Kidney (tissue), 14 donors: ENCODE results near the gene ALCAM. TPM values are rescaled to one million over a fixed set of nuclear protein-coding genes. Genes with fewer than 3 reads are reported as not detected.

Source experiments
- DNase-seq, 5 donors: peaks; one replicate each; pipeline ENCODE4 v3.0.0-alpha.2; 2013 to 2020
- FAIRE-seq: peaks from 2 replicates; lab custom pipeline; 2012; peaks lifted over from hg19 to GRCh38; lab: Jason Lieb, UNC
- H3K27ac ChIP-seq, 2 donors: one replicate each; pipeline ENCODE4 v1.7.0; 2013; ENCODE audit warnings: low read depth in 2 of 2, low read length in 2 of 2, inconsistent platforms in 1 of 2
- H3K27me3 ChIP-seq: one replicate; pipeline ENCODE4 v1.7.1; 2013; ENCODE audit warnings: low read length, inconsistent platforms; ENCODE audit not compliant: control insufficient read depth, insufficient read depth
- H3K36me3 ChIP-seq, 3 donors: one replicate each; pipeline versions ENCODE4 v1.7.0 to v1.7.1; 2013; ENCODE audit warnings: low read length in 3 of 3, control low read depth in 1 of 3, inconsistent platforms in 1 of 3; ENCODE audit not compliant: insufficient read depth in 3 of 3, control insufficient read depth in 2 of 3
- H3K4me1 ChIP-seq, 3 donors: one replicate each; pipeline versions ENCODE4 v1.7.0 to v1.7.1; 2013; ENCODE audit warnings: low read length in 3 of 3, inconsistent platforms in 1 of 3, low read depth in 1 of 3; ENCODE audit not compliant: control insufficient read depth in 2 of 3, insufficient read depth in 2 of 3
- H3K4me3 ChIP-seq, 3 donors: one replicate each; pipeline versions ENCODE4 v1.7.0 to v1.8.1; 2013; ENCODE audit warnings: low read length in 3 of 3, control low read depth in 1 of 3, inconsistent platforms in 1 of 3
- H3K9ac ChIP-seq, 3 donors: one replicate each; pipeline versions ENCODE4 v1.7.0 to v1.7.1; 2013; ENCODE audit warnings: low read length in 3 of 3, control low read depth in 1 of 3, inconsistent platforms in 1 of 3
- H3K9me3 ChIP-seq, 3 donors: one replicate each; pipeline versions ENCODE4 v1.7.0 to v1.7.1; 2013; ENCODE audit warnings: low read length in 3 of 3, control low read depth in 1 of 3, inconsistent platforms in 1 of 3; ENCODE audit not compliant: control insufficient read depth in 2 of 3, insufficient read depth in 1 of 3
- intact Hi-C: fragments of 100-400 bp; cut with DNase I; formaldehyde crosslinking; loops from one replicate; pipeline ENCODE4 v1.11.1; 2022
- polyA plus RNA-seq: library from polyadenylated mRNA; stranded (reverse); fragments of 350-450 nt; fragmentation: Illumina TruSeq; extraction: RNeasy Lipid Tissue Mini Kit (QIAGEN cat#74804); gene quantifications from one replicate; pipeline ENCODE4 v1.2.3, GENCODE V29; 2014; ENCODE audit warnings: low read depth, low replicate concordance; ENCODE audit not compliant: insufficient read depth
- total RNA-seq: library from RNA; stranded (reverse); fragmentation: NEBNext Ultra II Directional; extraction: Animal tissue kit (Norgen Biotek cat#: 25700); gene quantifications from one replicate; pipeline ENCODE4 v1.2.1, GENCODE V29; 2021
- TF ChIP-seq, protein P1 (sequence below): IDR thresholded peaks from 3 replicates; pipeline ENCODE4 v1.5.1; 2012; ENCODE audit warnings: mild to moderate bottlenecking, moderate library complexity, borderline replicate concordance; ENCODE audit not compliant: insufficient read depth; ENCODE audit errors: extremely low read depth
- donor health status: control.
- donor health status: control.
- donor health status: control.
- donor health status: control.
- donor health status: control.
- donor health status: DM: yes; HTN: yes; CAD: no.
- donor health status: Normal renal cell carcinoma (clear cell type).

The ALCAM gene
- total and polyA plus RNA-seq, 2 donors from 2014 or later: 15.1 to 36.4 TPM

DNA sequence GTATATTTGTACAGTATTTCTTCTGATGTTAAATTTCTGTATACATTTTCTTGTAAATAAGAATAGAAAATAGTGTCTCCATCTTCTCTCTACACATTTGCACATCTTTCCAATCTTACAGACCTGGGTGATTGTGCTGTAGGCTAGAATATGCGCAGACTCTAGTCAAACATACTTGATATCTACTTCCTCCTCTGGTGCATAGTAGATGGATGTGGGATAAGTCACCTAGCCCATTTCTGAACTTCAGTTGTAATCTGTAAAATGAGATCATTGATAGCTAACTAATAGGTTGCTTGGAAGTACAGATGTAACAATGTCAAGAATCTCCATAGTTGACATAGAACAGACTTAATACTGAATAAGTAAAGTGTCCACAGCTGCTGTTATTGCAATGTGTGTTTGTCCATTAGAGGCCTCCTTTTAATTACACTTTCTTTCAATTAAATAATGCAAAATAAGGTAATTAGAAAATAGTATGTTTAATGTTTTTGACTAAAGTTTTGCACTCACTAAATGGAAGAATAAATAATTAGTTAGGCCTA is 46.7 kb downstream of the ALCAM start:
- H3K4me1 ChIP-seq: no peaks in the 10 kb centered on the region
- DNase-seq (no peak), FAIRE-seq (no peak)
- H3K9me3 ChIP-seq: no peaks in the 10 kb centered on the region
- intact Hi-C loops: no loop called here
- TF ChIP-seq, protein P1, sequence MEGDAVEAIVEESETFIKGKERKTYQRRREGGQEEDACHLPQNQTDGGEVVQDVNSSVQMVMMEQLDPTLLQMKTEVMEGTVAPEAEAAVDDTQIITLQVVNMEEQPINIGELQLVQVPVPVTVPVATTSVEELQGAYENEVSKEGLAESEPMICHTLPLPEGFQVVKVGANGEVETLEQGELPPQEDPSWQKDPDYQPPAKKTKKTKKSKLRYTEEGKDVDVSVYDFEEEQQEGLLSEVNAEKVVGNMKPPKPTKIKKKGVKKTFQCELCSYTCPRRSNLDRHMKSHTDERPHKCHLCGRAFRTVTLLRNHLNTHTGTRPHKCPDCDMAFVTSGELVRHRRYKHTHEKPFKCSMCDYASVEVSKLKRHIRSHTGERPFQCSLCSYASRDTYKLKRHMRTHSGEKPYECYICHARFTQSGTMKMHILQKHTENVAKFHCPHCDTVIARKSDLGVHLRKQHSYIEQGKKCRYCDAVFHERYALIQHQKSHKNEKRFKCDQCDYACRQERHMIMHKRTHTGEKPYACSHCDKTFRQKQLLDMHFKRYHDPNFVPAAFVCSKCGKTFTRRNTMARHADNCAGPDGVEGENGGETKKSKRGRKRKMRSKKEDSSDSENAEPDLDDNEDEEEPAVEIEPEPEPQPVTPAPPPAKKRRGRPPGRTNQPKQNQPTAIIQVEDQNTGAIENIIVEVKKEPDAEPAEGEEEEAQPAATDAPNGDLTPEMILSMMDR: no peak
- no peak overlapping the region for H3K9ac ChIP-seq
- no peak overlapping the region for H3K27ac ChIP-seq
- no peak overlapping the region for H3K4me3 ChIP-seq
- no peaks in the 10 kb centered on the region for H3K27me3 ChIP-seq
- H3K36me3 ChIP-seq: no peaks in the 10 kb centered on the region

DNA sequence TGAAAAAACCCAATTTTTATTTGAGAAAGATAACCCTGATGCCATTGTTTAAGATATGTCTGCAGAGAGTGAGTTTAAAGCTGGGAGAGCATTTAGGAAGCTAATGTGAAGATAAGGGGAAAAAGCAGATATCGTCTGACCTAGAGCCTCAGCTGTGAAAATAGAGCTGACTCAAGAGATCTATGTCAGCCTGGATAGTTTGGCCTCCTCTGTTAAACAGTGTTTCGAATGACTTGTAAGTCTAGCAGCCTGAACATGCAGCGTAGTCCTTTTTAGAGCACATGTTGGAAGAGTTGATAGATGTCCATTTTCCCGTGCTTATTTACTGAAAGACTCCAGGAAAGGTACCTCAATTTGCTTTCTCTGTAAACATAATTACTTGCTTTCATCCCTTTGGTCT is 48.1 kb downstream of the ALCAM start:
- DNase-seq: peak in 2 of 5 donors; percentile 26 to 28
- H3K4me1 ChIP-seq: no peaks in the 10 kb centered on the region
- FAIRE-seq: no peak
- no peak overlapping the region for H3K9ac ChIP-seq
- no peak overlapping the region for H3K4me3 ChIP-seq
- no peak overlapping the region for H3K27ac ChIP-seq
- TF ChIP-seq, protein P1: no peak
- intact Hi-C loops: no loop called here
- H3K9me3 ChIP-seq: no peaks in the 10 kb centered on the region
- no peaks in the 10 kb centered on the region for H3K36me3 ChIP-seq
- H3K27me3 ChIP-seq: no peaks in the 10 kb centered on the region

DNA sequence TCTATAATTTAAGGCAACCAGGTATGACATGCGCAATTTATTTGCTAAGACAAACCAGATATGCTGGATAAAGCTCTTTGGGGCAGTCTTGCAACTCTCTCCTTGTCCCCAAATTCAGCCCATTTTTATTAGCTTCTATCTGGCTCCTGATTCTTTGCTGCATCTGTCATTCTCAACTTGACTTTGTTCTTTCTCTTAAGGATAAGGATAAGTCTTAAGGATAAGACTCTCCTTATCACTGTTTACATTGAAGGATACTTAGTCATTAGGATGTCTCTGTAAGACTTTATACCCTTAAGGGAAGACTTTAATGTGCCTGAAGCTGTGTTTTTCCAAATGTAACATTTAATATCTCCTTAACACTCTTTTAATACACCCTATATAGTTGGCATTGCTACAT is 49.2 kb downstream of the ALCAM start:
- no peaks in the 10 kb centered on the region for H3K36me3 ChIP-seq
- no peaks in the 10 kb centered on the region for H3K4me1 ChIP-seq
- H3K9ac ChIP-seq: no peak overlapping the region
- no peak overlapping the region for H3K4me3 ChIP-seq
- H3K27me3 ChIP-seq: no peaks in the 10 kb centered on the region
- no peak for FAIRE-seq
- H3K9me3 ChIP-seq: no peaks in the 10 kb centered on the region
- H3K27ac ChIP-seq: no peak overlapping the region
- intact Hi-C loops: no loop called here
- DNase-seq: no peak
- TF ChIP-seq, protein P1: no peak
